GM19463 (cell line): ENCODE measurements around the gene KRTAP10-8.
"Not testable (repeated sequence)": the region's sequence is repeated elsewhere in the genome, so short reads cannot be mapped to it uniquely, and the experiment has no call there.

ENCODE experiments used
- ATAC-seq: cut with Tn5 transposase; IDR thresholded peaks from one replicate; pipeline ENCODE4 v1.9.1; 2021; ENCODE audit warnings: mild to moderate bottlenecking, moderate library complexity; ENCODE audit not compliant: unreplicated experiment

The KRTAP10-8 gene

GRCh38 chr21:44616591-44616926 is 4.7 kb downstream of the KRTAP10-8 start:
- no peak for ATAC-seq

GRCh38 chr21:44617071-44617501 is 5.2 kb downstream of the KRTAP10-8 start:
- ATAC-seq, result no peak

GRCh38 chr21:44618504-44618903 is 6.6 kb downstream of the KRTAP10-8 start:
- ATAC-seq, result no peak

- ATAC-seq, result no peak
Measured at GRCh38 chr21:44618909-44619308, 7.0 kb downstream of the KRTAP10-8 start.

GRCh38 chr21:44619886-44620285 is 8.0 kb downstream of the KRTAP10-8 start:
- ATAC-seq, result no peak

GRCh38 chr21:44623575-44623974 is 11.7 kb downstream of the KRTAP10-8 start:
- no peak for ATAC-seq

- ATAC-seq, result no peak
Measured at GRCh38 chr21:44625756-44626155, 13.9 kb downstream of the KRTAP10-8 start.

GRCh38 chr21:44626262-44626661 is 14.4 kb downstream of the KRTAP10-8 start:
- no peak for ATAC-seq

- ATAC-seq, result no peak
Measured at GRCh38 chr21:44626673-44627143, 14.8 kb downstream of the KRTAP10-8 start, which contains the start of gene KRTAP10-9. TSS of gene KRTAP10-9 (plus strand) at chr21:44627093. CDS start at chr21:44627172, 79 bp downstream.

GRCh38 chr21:44627181-44627822 is 15.4 kb downstream of the KRTAP10-8 start:
- ATAC-seq, result not testable (repeated sequence)

- ATAC-seq, result not testable (repeated sequence)
Measured at GRCh38 chr21:44627831-44628233, 16.0 kb downstream of the KRTAP10-8 start.

GRCh38 chr21:44628707-44629391 is 17.0 kb downstream of the KRTAP10-8 start:
- ATAC-seq, result no peak

GRCh38 chr21:44630440-44630839 is 18.6 kb downstream of the KRTAP10-8 start:
- ATAC-seq, result no peak

DNA sequence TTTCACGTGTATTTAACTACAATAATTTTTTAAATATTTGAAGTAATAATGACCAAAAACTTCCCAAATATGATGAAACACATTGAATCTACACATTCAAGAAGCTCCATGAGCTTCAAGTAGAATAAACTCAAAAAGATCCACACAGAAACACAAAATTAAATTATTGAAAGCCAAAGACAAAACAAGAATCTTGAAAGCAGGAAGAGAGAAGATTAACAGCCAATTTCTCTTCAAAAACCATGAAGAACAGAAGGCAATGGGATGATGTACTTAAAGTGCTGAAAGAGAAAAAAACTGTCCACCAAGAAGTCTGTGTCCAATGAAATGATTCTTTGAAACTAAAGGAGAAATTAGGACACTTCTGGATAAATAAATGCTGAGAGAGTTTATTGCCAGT is 20.2 kb downstream of the KRTAP10-8 start:
- ATAC-seq, result no peak

- no peak for ATAC-seq
Measured at GRCh38 chr21:44636209-44637017, 24.5 kb downstream of the KRTAP10-8 start.

DNA sequence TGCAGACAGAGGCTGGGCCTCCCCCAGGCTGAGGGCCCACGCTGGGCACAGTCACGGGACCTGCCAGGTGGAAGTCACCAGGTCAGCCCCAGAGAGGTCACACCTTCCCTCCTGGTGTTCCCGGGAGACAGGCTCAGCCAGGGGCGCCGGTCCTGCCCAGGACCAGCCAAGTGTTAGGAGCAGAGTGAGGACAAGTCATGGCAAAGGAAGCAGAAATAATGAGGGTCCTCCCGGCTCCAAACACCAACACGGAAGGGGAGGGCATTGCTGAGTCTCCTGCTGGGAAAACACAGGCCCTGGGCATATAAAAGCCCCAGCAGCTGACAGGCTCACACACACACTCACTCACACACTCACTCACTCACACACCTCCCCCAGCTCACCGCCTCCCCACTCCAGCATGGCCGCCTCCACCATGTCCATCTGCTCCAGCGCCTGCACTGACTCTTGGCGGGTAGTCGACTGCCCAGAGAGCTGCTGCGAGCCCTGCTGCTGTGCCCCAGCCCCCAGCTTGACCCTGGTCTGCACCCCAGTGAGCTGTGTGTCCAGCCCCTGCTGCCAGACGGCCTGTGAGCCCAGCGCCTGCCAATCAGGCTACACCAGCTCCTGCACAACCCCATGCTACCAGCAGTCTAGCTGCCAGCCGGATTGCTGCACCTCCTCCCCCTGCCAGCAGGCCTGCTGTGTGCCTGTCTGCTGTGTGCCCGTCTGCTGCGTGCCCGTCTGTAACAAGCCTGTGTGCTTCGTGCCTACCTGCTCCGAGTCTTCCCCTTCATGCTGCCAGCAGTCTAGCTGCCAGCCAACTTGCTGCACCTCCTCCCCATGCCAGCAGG is 25.4 kb downstream of the KRTAP10-8 start, which contains the start of gene KRTAP10-10:
Gene KRTAP10-10, plus strand, starts transcription at position 339 of the 833 bp plus-strand sequence. Its CDS starts 62 bp downstream, at position 401.
- ATAC-seq, result no peak

GRCh38 chr21:44637851-44638348 is 26.0 kb downstream of the KRTAP10-8 start:
- ATAC-seq, result not testable (repeated sequence)

DNA sequence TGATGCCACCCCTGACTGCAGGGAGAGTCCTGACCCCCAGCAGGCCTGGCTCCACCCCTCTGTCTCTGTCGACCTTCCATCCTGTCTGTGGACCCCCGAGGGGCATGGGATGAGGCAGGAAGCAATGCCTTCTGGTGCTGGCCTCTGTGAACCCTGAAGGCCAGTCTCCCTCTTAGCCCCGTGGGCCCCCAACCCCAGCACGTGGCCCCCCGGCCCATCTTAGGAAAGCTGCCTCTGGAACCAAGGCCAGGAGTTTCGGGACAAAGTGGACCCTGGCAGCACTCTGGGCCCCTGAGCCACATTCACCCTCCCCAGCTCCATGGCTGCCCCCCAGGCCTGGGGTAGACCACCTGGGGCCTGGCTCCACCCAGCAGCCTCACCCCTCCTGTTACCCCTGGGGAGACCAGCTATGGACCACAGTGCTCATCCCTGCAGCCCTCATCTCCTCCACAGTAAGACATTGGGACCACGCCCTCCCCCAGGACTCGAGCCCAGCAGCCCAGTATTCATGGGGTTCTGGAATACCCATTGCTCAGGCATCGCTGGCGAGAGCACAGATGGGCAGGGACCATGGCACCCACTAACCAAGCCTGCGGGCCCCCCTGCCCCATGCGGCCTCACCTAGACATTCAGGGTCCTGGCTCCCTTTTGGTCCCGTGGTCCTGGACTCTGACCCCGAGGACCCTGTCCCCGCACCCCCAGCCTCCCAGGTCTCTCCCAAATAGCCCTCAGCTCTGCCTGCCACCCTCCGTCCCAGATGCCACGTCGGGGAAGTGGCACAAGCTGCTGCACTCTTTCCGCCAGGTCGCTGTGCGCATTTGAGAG is 26.8 kb downstream of the KRTAP10-8 start:
- not testable (repeated sequence) for ATAC-seq

GRCh38 chr21:44639331-44639655 is 27.4 kb downstream of the KRTAP10-8 start:
- ATAC-seq, result no peak

DNA sequence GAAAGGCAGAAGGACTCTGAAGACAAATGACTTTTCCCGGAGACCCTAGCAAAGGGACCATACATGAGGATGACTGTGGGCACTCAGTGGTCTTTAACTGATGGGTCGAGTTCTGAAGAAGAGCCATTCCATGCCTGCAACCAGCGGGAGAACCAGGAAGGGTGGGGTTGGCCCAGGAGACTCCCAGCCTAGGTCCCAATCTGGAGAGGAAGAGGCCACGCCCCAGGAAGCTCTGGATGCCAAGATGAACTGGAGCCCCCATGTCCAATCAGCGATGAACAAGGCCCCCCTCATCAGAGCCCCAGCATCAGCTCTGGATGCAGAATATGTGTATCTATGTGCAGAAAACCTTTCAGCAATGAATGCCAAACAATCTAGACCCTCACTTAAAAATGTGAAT is 28.9 kb downstream of the KRTAP10-8 start:
- no peak for ATAC-seq
